NB4 (cell line): ENCODE data around the gene STRADA.

ENCODE experiments used
- MYC ChIP-seq: IDR thresholded peaks from 2 replicates; pipeline ENCODE4 v1.6.1; 2011; ENCODE audit warnings: low read depth, low read length
- POLR2A ChIP-seq: IDR thresholded peaks from 2 replicates; pipeline ENCODE4 v1.6.1; 2011; ENCODE audit warnings: mild to moderate bottlenecking; ENCODE audit not compliant: insufficient read length; ENCODE audit errors: extremely low read depth
- TF ChIP-seq, protein P1 (sequence below): IDR thresholded peaks from one replicate; pipeline ENCODE4 v1.5.1; 2012; ENCODE audit warnings: low read depth, low read length
- TF ChIP-seq, protein P2 (sequence below): IDR thresholded peaks from 2 replicates; pipeline ENCODE4 v1.6.1; 2011; ENCODE audit warnings: low read depth, low read length

DNA sequence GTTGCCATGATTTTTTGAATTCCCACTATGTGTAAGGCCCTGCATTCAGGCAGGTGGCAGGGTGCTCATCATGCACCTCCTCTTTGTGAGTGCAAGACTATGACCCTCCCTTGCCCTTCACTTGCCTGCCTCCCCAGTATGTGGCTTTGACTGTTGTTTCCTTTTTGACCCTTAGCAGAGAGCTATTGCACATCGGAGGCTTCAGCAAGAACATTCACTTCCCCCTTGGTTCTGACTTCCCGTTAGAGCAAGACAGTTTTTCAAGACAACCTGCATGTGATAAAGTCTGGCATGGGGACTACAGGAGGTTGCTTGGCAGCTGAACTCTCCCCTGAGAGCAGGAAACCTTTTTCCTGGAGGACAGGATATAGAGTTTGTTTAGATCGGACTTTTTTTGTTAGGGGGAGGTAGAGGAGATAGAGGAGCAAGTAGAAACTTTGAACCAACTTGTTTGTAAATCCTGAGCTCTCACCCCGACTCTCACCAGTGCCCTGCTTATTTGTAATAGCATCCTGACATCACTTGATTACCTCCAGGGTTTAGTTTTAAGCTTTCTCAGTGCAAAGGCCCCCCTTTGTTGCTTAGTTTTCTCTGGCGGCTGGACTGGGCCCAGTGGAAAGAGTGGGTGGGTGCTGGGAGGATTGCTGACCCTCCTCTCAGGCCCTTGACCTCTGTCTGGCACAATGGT is 75.9 kb downstream of the STRADA start:
- TF ChIP-seq, protein P1, sequence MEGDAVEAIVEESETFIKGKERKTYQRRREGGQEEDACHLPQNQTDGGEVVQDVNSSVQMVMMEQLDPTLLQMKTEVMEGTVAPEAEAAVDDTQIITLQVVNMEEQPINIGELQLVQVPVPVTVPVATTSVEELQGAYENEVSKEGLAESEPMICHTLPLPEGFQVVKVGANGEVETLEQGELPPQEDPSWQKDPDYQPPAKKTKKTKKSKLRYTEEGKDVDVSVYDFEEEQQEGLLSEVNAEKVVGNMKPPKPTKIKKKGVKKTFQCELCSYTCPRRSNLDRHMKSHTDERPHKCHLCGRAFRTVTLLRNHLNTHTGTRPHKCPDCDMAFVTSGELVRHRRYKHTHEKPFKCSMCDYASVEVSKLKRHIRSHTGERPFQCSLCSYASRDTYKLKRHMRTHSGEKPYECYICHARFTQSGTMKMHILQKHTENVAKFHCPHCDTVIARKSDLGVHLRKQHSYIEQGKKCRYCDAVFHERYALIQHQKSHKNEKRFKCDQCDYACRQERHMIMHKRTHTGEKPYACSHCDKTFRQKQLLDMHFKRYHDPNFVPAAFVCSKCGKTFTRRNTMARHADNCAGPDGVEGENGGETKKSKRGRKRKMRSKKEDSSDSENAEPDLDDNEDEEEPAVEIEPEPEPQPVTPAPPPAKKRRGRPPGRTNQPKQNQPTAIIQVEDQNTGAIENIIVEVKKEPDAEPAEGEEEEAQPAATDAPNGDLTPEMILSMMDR, result no peak
- TF ChIP-seq, protein P2, sequence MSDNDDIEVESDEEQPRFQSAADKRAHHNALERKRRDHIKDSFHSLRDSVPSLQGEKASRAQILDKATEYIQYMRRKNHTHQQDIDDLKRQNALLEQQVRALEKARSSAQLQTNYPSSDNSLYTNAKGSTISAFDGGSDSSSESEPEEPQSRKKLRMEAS, result peak; percentile 16; the same call in 1 of the 2 replicates
- TF ChIP-seq MYC (no peak), POLR2A (no peak)
